HepG2 (cell line): ENCODE results near the gene C19orf73. TPM values are rescaled to one million over a fixed set of nuclear protein-coding genes. Genes with fewer than 3 reads are reported as not detected.
A peak's percentile ranks its signal among the peaks of the same experiment; 100 is the strongest.

Source experiments
- ATAC-seq: fragments of 200-7000 bp; cut with Tn5 transposase; 3 replicates; pipeline ENCODE4 v1.9.1; 2020; ENCODE audit warnings: mild to moderate bottlenecking, moderate library complexity
- BruUV-seq: library from RNA; stranded (reverse); fragments of 400-500 nt; replicated peaks from 2 replicates; lab custom pipeline; 2021; lab: Mats Ljungman, UMichigan
- CTCF ChIA-PET: fragments of 300-600 bp; formaldehyde crosslinking; extraction: SDS; loops from one replicate; lab custom pipeline; 2021; ENCODE audit warnings: low total read pairs, inconsistent platforms, low intra/inter-chr PET ratio; lab: Yijun Ruan, JAX
- POLR2A ChIA-PET: fragments of 350-600 bp; sonication (Branson Sonifier 250); formaldehyde crosslinking; loops from one replicate; lab custom pipeline; 2020; ENCODE audit warnings: antibody characterized with exemption, inconsistent platforms; lab: Yijun Ruan, JAX
- DNase-seq: peaks from one replicate; pipeline ENCODE4 v3.0.0-alpha.2; 2015; ENCODE audit warnings: low spot score
- FAIRE-seq: peaks from 3 replicates; lab custom pipeline; 2011; peaks lifted over from hg19 to GRCh38; lab: Jason Lieb, UNC
- H2AFZ ChIP-seq: one replicate; pipeline ENCODE4 v1.6.1; 2011; ENCODE audit warnings: low read length, inconsistent platforms
- H3K27ac ChIP-seq: fragments of 300-600 bp; 3 replicates; pipeline ENCODE4 v1.8.0; 2011; ENCODE audit warnings: mixed run types, mild to moderate bottlenecking, mixed read lengths, low read length, inconsistent platforms; ENCODE audit not compliant: insufficient read depth; ENCODE audit errors: extremely low read length
- H3K27me3 ChIP-seq, 2 experiments: fragments of 200-600 bp in 1 of 2; 2 replicates in 1 of 2; 3 replicates in 1 of 2; pipeline versions ENCODE4 v1.6.0 to v1.8.0; 2011; ENCODE audit warnings: low read length in 2 of 2, mild to moderate bottlenecking in 2 of 2, moderate library complexity in 2 of 2, inconsistent platforms in 1 of 2; ENCODE audit not compliant: insufficient read depth in 2 of 2, control insufficient read depth in 1 of 2
- H3K36me3 ChIP-seq, 2 experiments: fragments of 200-600 bp in 1 of 2; replicated peaks in 1 of 2; 2 replicates in 1 of 2; 3 replicates in 1 of 2; pipeline versions ENCODE4 v1.5.1 to v1.8.0; 2011; ENCODE audit warnings: low read length in 2 of 2, inconsistent platforms in 1 of 2; ENCODE audit not compliant: insufficient read depth in 2 of 2, control insufficient read depth in 1 of 2
- H3K4me1 ChIP-seq: 2 replicates; pipeline ENCODE4 v1.5.1; 2012; ENCODE audit warnings: low read length, inconsistent platforms; ENCODE audit not compliant: insufficient read depth
- H3K4me2 ChIP-seq: 2 replicates; pipeline ENCODE4 v1.6.0; 2011; ENCODE audit warnings: low read depth, low read length, inconsistent platforms
- H3K4me3 ChIP-seq, 3 experiments: fragments of 200-600 bp in 1 of 3; sonication (generic), shearing (Covaris generic) in 1 of 3; replicated peaks in 1 of 3; 2 replicates each; pipeline ENCODE4 v1.5.1; 2011 to 2016; ENCODE audit warnings: low read length in 3 of 3, inconsistent platforms in 2 of 3, low read depth in 2 of 3, mild to moderate bottlenecking in 2 of 3, control low read depth in 1 of 3, mixed read lengths in 1 of 3; ENCODE audit not compliant: insufficient read depth in 1 of 3
- H3K79me2 ChIP-seq: one replicate; pipeline ENCODE4 v1.6.1; 2011; ENCODE audit warnings: low read length, inconsistent platforms; ENCODE audit not compliant: insufficient read depth
- H3K9ac ChIP-seq: 2 replicates; pipeline ENCODE4 v1.6.0; 2011; ENCODE audit warnings: mild to moderate bottlenecking, low read depth, low read length, inconsistent platforms; ENCODE audit not compliant: insufficient read depth
- H3K9me3 ChIP-seq: 2 replicates; pipeline ENCODE4 v1.5.1; 2012; ENCODE audit warnings: mild to moderate bottlenecking, low read length
- H4K20me1 ChIP-seq: 2 replicates; pipeline ENCODE4 v1.6.0; 2011; ENCODE audit warnings: inconsistent platforms, mild to moderate bottlenecking, low read length, moderate library complexity; ENCODE audit not compliant: insufficient read depth
- POLR2A ChIP-seq, 2 experiments: IDR thresholded peaks; 2 replicates each; pipeline ENCODE4 v1.6.1; 2011; ENCODE audit warnings: low read depth in 2 of 2, low read length in 2 of 2, mild to moderate bottlenecking in 1 of 2, moderate library complexity in 1 of 2; ENCODE audit not compliant: insufficient read depth in 1 of 2
- POLR2AphosphoS2 ChIP-seq: IDR thresholded peaks from 2 replicates; pipeline ENCODE4 v1.6.1; 2011; ENCODE audit warnings: low read depth, low read length, improper control_type of control experiment
- PRMT3 ChIP-seq: sonication (generic); formaldehyde crosslinking; IDR thresholded peaks from 2 replicates; pipeline ENCODE4 v1.8.1; 2022; ENCODE audit warnings: low read depth, mild to moderate bottlenecking, moderate library complexity, missing genetic modification reagents, borderline replicate concordance
- RAD51 ChIP-seq: fragments of 450-650 bp; IDR thresholded peaks from 2 replicates; pipeline ENCODE4 v1.6.1; 2016; ENCODE audit warnings: borderline replicate concordance
- RBM22 ChIP-seq: fragments of 200-400 bp; formaldehyde crosslinking; optimal IDR thresholded peaks from 2 replicates; pipeline ENCODE3; 2017; ENCODE audit warnings: mild to moderate bottlenecking, low read length, moderate library complexity
- ZNF296 ChIP-seq: sonication (generic); formaldehyde crosslinking; conservative IDR thresholded peaks from 2 replicates; pipeline ENCODE4 v1.5.0; 2020; ENCODE audit warnings: mild to moderate bottlenecking, missing genetic modification reagents
- WGBS: methylation state at CpG from one replicate; pipeline ENCODE4 v1.1.6; 2017; ENCODE audit warnings: low lambda C conversion rate; 5-methylcytosine and 5-hydroxymethylcytosine counted together
- in situ Hi-C: cut with HindIII; loops from 2 replicates; pipeline ENCODE4 v1.10.0; 2017; ENCODE audit warnings: low pct_unique_long_range_greater_than_20kb; ENCODE audit not compliant: extremely low pct_ligation_motif_present
- intact Hi-C: fragments of 100-400 bp; cut with micrococcal nuclease; formaldehyde crosslinking; loops from one replicate; pipeline ENCODE4 v1.10.0; 2022; ENCODE audit not compliant: unreplicated experiment
- polyA plus RNA-seq, 8 experiments: library from polyadenylated mRNA; depleted of rRNA in 3 of 8; stranded (reverse) in 7 of 8; unstranded in 1 of 8; fragments of >200 nt; fragmentation: Illumina TruSeq in 4 of 8; extraction: Trizol in 4 of 8; gene quantifications; 2 replicates each; pipeline versions ENCODE4 v1.2.1 to v1.2.3, GENCODE V29; 2011 to 2016; ENCODE audit warnings: low read depth in 4 of 8, missing spikeins in 1 of 8, mixed read lengths in 1 of 8; ENCODE audit not compliant: insufficient read depth in 1 of 8
- total RNA-seq, 5 experiments: library from RNA; depleted of rRNA; stranded (reverse); fragments of >200 nt; fragmentation: Illumina TruSeq; extraction: Trizol; gene quantifications; 2 replicates each; pipeline ENCODE4 v1.2.3, GENCODE V29; 2016; ENCODE audit warnings: low read depth in 1 of 5
- TF ChIP-seq, protein P1 (sequence below): sonication (generic); formaldehyde crosslinking; IDR thresholded peaks from 2 replicates; pipeline ENCODE4 v1.8.0; 2022; ENCODE audit warnings: mild to moderate bottlenecking, missing genetic modification reagents

Gene C19orf73
- total and polyA plus RNA-seq, 2 of the 13 experiments (the other 11 are each of a cell fraction or from before 2014, with no cell fraction given) = 1.4 to 1.5 TPM

DNA sequence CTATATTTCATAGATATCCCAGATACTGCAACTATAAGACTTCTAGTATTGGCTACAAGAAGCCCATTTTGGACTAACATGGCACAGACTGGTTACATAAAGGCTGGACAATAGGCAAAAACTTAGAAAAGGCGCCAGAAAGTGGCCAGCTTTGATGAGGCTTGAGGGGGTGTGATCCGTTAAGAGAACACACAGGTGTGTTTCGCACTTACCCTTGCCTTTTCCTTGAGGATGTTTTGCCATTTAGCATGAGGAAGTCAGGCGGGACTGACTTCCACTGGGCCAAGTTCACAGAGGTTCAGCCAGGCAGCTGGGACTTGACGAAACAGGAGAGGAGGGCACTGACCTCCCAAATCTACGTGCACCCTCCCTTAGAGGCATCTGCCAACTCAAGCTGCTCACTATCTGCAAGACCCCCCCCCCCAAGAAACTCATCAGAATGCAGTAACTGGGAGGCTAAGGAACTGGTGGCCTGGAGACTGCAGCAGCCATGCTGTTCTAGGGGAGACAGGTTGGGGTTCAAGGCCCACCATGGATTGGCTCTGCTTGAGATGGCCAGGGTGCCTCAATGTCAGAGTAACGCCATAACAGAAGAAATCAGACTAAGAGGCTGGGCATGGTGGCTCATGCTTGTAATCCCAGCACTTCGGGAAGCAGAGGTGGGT lies 9.2 kb downstream of the C19orf73 start:
- H3K27me3 ChIP-seq = no peaks in the 10 kb centered on the region
- no peaks in the 10 kb centered on the region for H3K79me2 ChIP-seq
- no peak overlapping the region for H2AFZ ChIP-seq
- H3K36me3 ChIP-seq = peaks cover 9 to 44% of the 10 kb centered on the region in 2 experiments; a peak in 4 of 5 replicates
- H4K20me1 ChIP-seq = peaks cover 17% of the 10 kb centered on the region
- FAIRE-seq (no peak), ATAC-seq (no peak), DNase-seq (no peak)
- intact Hi-C loops (no loop called here), in situ Hi-C loops (no loop called here)
- CTCF ChIA-PET = no interaction called here
- WGBS = 93% methylated on average over 6 of the region's 8 CpGs
- H3K9me3 ChIP-seq = no peaks in the 10 kb centered on the region
- no peak overlapping the region for H3K9ac ChIP-seq
- H3K4me1 ChIP-seq = peaks cover 16% of the 10 kb centered on the region
- no peak overlapping the region for H3K27ac ChIP-seq
- H3K4me3 ChIP-seq = no peak overlapping the region
- POLR2A ChIA-PET = no interaction called here
- H3K4me2 ChIP-seq = no peak overlapping the region
- BruUV-seq = no TSS peak
- no peak for TF ChIP-seq RAD51
- TF ChIP-seq POLR2A (IDR thresholded peaks at IDR 0.05; ENCODE audit: insufficient read depth in 1 of 2, low read depth in 2 of 2, low read length in 2 of 2) = peak in 1 of 2 experiments; percentile 33; a peak in 1 of 4 replicates
- 0 out of 2 replicates have a peak, but pooled peaks have one; percentile 5 for TF ChIP-seq POLR2AphosphoS2
- TF ChIP-seq PRMT3 (CRISPR knock-in tag) = no peak
- TF ChIP-seq, protein P1, sequence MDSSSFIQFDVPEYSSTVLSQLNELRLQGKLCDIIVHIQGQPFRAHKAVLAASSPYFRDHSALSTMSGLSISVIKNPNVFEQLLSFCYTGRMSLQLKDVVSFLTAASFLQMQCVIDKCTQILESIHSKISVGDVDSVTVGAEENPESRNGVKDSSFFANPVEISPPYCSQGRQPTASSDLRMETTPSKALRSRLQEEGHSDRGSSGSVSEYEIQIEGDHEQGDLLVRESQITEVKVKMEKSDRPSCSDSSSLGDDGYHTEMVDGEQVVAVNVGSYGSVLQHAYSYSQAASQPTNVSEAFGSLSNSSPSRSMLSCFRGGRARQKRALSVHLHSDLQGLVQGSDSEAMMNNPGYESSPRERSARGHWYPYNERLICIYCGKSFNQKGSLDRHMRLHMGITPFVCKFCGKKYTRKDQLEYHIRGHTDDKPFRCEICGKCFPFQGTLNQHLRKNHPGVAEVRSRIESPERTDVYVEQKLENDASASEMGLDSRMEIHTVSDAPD = no peak
- peak; percentile 87 for TF ChIP-seq RBM22
- TF ChIP-seq ZNF296 (CRISPR knock-in tag) = no peak
- TF ChIP-seq, all 625 proteins: peak for 3
